Transverse colon (tissue), 4 donors: Measurements from ENCODE around the gene GRAMD2B. TPM values are rescaled to one million over a fixed set of nuclear protein-coding genes. Genes with fewer than 3 reads are reported as not detected.

Experiments
- DNase-seq: peaks from one replicate; pipeline ENCODE4 v3.0.0-alpha.2; 2019
- H3K27ac ChIP-seq, 4 donors: fragments of 200-600 bp; sonication (generic); 2 replicates each; pipeline ENCODE4 v1.5.1; 2016 to 2018; ENCODE audit warnings: inconsistent platforms in 4 of 4
- H3K27me3 ChIP-seq: fragments of 200-600 bp; sonication (generic); 2 replicates; pipeline ENCODE4 v1.5.1; 2017; ENCODE audit warnings: inconsistent platforms
- H3K36me3 ChIP-seq, 4 donors: fragments of 200-600 bp; sonication (generic); 2 replicates each; pipeline ENCODE4 v1.5.1; 2017 to 2019; ENCODE audit warnings: inconsistent platforms in 4 of 4
- H3K4me1 ChIP-seq, 4 donors: fragments of 200-600 bp; sonication (generic); 2 replicates each; pipeline ENCODE4 v1.5.1; 2017 to 2020; ENCODE audit warnings: inconsistent platforms in 4 of 4
- H3K4me3 ChIP-seq, 4 donors: fragments of 200-600 bp; sonication (generic); 1 replicate in 1 of 4; 2 replicates in 3 of 4; pipeline versions ENCODE4 v1.5.1 to v1.6.1; 2017 to 2019; ENCODE audit warnings: inconsistent platforms in 4 of 4
- H3K9me3 ChIP-seq, 2 donors: fragments of 200-600 bp; sonication (generic); 2 replicates each; pipeline ENCODE4 v1.5.1; 2017 to 2019; ENCODE audit warnings: inconsistent platforms in 2 of 2
- CTCF ChIP-seq, 5 experiments: fragments of 200-600 bp in 3 of 5; fragments of 450-650 bp in 2 of 5; sonication (generic) in 3 of 5; IDR thresholded peaks; 1 replicate in 2 of 5; 2 replicates in 3 of 5; pipeline ENCODE4 v1.5.1; 2016 to 2017; ENCODE audit warnings: antibody characterized with exemption in 5 of 5, inconsistent platforms in 3 of 5, mild to moderate bottlenecking in 2 of 5, moderate library complexity in 1 of 5
- EP300 ChIP-seq: sonication (generic); formaldehyde crosslinking; IDR thresholded peaks from one replicate; pipeline ENCODE4 v1.6.1; 2017; ENCODE audit warnings: antibody characterized with exemption, low read depth
- POLR2A ChIP-seq: fragments of 450-650 bp; IDR thresholded peaks from one replicate; pipeline ENCODE4 v1.6.1; 2016; ENCODE audit warnings: antibody characterized with exemption, mild to moderate bottlenecking, moderate library complexity
- POLR2AphosphoS5 ChIP-seq, 3 donors: sonication (generic); formaldehyde crosslinking; IDR thresholded peaks; one replicate each; pipeline ENCODE4 v1.6.1; 2016; ENCODE audit warnings: antibody characterized with exemption in 3 of 3
- WGBS, 2 donors: methylation state at CpG; one replicate each; pipeline ENCODE4 v1.1.5; 2018; ENCODE audit warnings: low coverage in 1 of 2; 5-methylcytosine and 5-hydroxymethylcytosine counted together
- in situ Hi-C, 4 donors: fragments of 200-750 bp; cut with MboI; loops; one replicate each; pipeline versions ENCODE4 v1.15.0 to v1.15.1; 2017; ENCODE audit warnings: low sequenced_read_pairs in 3 of 4, low pct_ligation_motif_present in 1 of 4, low pct_unique_long_range_greater_than_20kb in 1 of 4
- intact Hi-C: fragments of 100-400 bp; cut with DNase I; formaldehyde crosslinking; loops from one replicate; pipeline ENCODE4 v1.15.1; 2023; ENCODE audit warnings: low total_unique reads
- total RNA-seq, 4 donors: library from RNA; depleted of rRNA; stranded (reverse); fragments of >200 nt; gene quantifications; one replicate each; pipeline ENCODE4 v1.1.0, GENCODE V29; 2016

GRAMD2B gene
- total RNA-seq, 4 donors from 2014 or later, result 93.9 to 191 (median 161) TPM

DNA sequence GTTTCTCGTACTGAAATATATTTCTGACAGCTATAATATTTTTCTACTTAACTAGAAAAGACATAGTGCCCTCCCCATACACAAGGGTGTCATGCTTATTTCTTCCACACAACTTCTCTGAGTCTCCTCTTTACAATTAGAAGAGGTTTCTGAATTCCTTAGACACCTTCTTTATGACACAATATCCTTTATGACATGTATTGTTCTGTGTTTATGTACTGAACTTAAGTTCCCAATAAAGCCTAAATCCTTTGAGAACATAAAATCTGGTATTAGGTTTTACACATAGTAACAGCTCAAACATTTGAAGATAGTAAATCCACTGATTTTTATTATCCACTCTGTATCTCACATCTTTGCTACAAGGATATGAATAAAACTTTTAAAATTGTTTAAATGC is 32.5 kb downstream of the GRAMD2B start:
- Histone ChIP-seq H3K4me1 (peaks cover 9 to 45% (median 19%) of the 10 kb centered on the region in 4 donors), H3K27me3 (no peaks in the 10 kb centered on the region), H3K4me3 (no peak overlapping the region), H3K36me3 (no peaks in the 10 kb centered on the region), H3K9me3 (no peaks in the 10 kb centered on the region), H3K27ac (peak overlapping the region; percentile 31 to 52 (median 40))
- no peak for DNase-seq
- TF ChIP-seq CTCF (IDR thresholded peaks at IDR 0.05), result peak in 2 of 5 experiments; percentile 13 to 45
- no peak for TF ChIP-seq POLR2AphosphoS5 (IDR thresholded peaks at IDR 0.05)
- intact Hi-C loops, result no loop called here
- in situ Hi-C loops, result no loop called here
- WGBS, 2 donors, result 36 to 51% methylated on average over 1 of the region's 1 CpG

- 66 to 72% methylated on average over 5 to 6 of the region's 6 CpGs for WGBS, 2 donors
- H3K27me3 ChIP-seq, result no peaks in the 10 kb centered on the region
- H3K36me3 ChIP-seq, result no peaks in the 10 kb centered on the region
- TF ChIP-seq POLR2AphosphoS5 (IDR thresholded peaks at IDR 0.05), result no peak
- TF ChIP-seq CTCF (IDR thresholded peaks at IDR 0.05), result no peak
- no peak for TF ChIP-seq EP300
- TF ChIP-seq POLR2A, result no peak
- H3K4me1 ChIP-seq, result peaks cover 6 to 45% (median 22%) of the 10 kb centered on the region in 4 donors
- DNase-seq, result no peak
- in situ Hi-C loops (no loop called here), intact Hi-C loops (no loop called here)
- no peak overlapping the region for H3K4me3 ChIP-seq
- no peaks in the 10 kb centered on the region for H3K9me3 ChIP-seq
- H3K27ac ChIP-seq, result peak overlapping the region in 2 of 4 donors; percentile 31 to 52
Observed at GRCh38 chr5:126456217-126456820, 33.1 kb downstream of the GRAMD2B start.

DNA sequence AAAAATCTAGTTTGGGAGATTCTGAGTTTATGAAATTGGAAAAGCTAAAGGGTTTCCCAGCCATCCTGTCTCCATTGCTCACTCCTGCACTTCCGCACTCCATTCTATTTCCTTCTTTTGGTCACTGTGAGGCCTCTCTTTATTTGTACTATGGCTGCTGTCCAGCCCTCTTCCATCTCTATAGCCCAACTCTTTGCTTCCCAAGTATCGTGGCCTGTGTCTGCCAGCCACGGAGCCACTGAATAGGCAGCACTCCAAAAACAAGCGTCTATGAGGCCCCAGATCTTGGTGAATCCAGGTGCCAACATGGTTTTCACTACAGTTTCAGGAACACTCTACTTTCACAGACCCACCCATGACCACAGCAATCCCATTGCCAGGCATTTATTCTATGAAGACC is 37.2 kb downstream of the GRAMD2B start:
- intact Hi-C loops (no loop called here), in situ Hi-C loops (no loop called here)
- TF ChIP-seq POLR2AphosphoS5 (IDR thresholded peaks at IDR 0.05), result no peak
- no peak for TF ChIP-seq POLR2A
- no peak for TF ChIP-seq EP300
- TF ChIP-seq CTCF (IDR thresholded peaks at IDR 0.05), result no peak
- Histone ChIP-seq H3K4me3 (no peak overlapping the region), H3K36me3 (no peaks in the 10 kb centered on the region), H3K9me3 (no peaks in the 10 kb centered on the region), H3K27me3 (no peaks in the 10 kb centered on the region), H3K4me1 (peaks cover 13 to 50% (median 32%) of the 10 kb centered on the region in 4 donors), H3K27ac (peak overlapping the region in 3 of 4 donors; percentile 4 to 52 (median 33))
- WGBS, 2 donors, result 85 to 95% methylated on average over 4 of the region's 4 CpGs
- no peak for DNase-seq

DNA sequence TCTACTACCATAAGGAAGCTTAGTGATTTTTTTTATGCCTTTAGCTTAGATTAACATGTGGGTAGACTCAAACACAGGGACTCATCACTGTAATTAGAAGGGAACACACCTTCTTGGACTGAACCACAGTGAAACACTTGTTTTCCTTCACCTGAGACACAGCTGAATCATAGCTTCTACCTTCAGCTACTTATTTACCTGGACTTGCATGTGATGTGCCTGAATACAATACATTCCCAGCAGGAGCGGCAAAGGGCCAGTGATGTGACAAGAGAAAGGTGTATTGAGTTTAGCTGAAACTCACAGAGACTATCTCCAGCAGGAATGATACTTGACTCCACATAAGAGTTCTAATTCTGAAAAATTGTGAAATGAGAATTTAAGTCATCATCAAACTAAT is 37.8 kb downstream of the GRAMD2B start:
- DNase-seq, result peak; percentile 35
- Histone ChIP-seq H3K4me1 (peaks cover 13 to 45% (median 29%) of the 10 kb centered on the region in 4 donors), H3K27ac (peak overlapping the region in 3 of 4 donors; percentile 4 to 52 (median 33)), H3K27me3 (no peaks in the 10 kb centered on the region), H3K4me3 (no peak overlapping the region), H3K9me3 (no peaks in the 10 kb centered on the region), H3K36me3 (no peaks in the 10 kb centered on the region)
- in situ Hi-C loops (no loop called here), intact Hi-C loops (no loop called here)
- 57 to 100% methylated on average over 1 of the region's 1 CpG for WGBS, 2 donors
- no peak for TF ChIP-seq EP300
- no peak for TF ChIP-seq POLR2A
- no peak for TF ChIP-seq POLR2AphosphoS5 (IDR thresholded peaks at IDR 0.05)
- no peak for TF ChIP-seq CTCF (IDR thresholded peaks at IDR 0.05)
